GM12878 (cell line): Measurements from ENCODE around the gene VDR. TPM values are rescaled to one million over a fixed set of nuclear protein-coding genes. Genes with fewer than 3 reads are reported as not detected.

ENCODE experiments used
- ATAC-seq: fragments of 200-7000 bp; cut with Tn5 transposase; 3 replicates; pipeline ENCODE4 v1.9.1; 2020; ENCODE audit warnings: mild to moderate bottlenecking, moderate library complexity
- BruUV-seq: library from RNA; stranded (reverse); fragments of 400-500 nt; replicated peaks from 2 replicates; lab custom pipeline; 2021; lab: Mats Ljungman, UMichigan
- CTCF ChIA-PET: fragments of 300-600 bp; sonication (Branson Sonifier 250); formaldehyde crosslinking; extraction: SDS; loops from one replicate; lab custom pipeline; 2021; ENCODE audit warnings: inconsistent platforms; lab: Yijun Ruan, JAX
- POLR2A ChIA-PET: fragments of 350-600 bp; formaldehyde crosslinking; extraction: SDS; loops from one replicate; lab custom pipeline; 2021; ENCODE audit warnings: inconsistent platforms; lab: Charles Lee
- RAD21 ChIA-PET: fragments of 300-600 bp; sonication (Branson Sonifier 250); formaldehyde crosslinking; loops from one replicate; lab custom pipeline; 2023; ENCODE audit warnings: antibody characterized with exemption; ENCODE audit not compliant: unreplicated experiment; lab: Charles Lee
- SMC1A ChIA-PET: fragments of 300-600 bp; sonication (Branson Sonifier 250); formaldehyde crosslinking; loops from one replicate; lab custom pipeline; 2023; ENCODE audit not compliant: unreplicated experiment, uncharacterized antibody; lab: Charles Lee
- DNase-seq: peaks from one replicate; pipeline ENCODE4 v3.0.0-alpha.2; 2011; ENCODE audit warnings: low read depth, low spot score
- FAIRE-seq: peaks from 3 replicates; lab custom pipeline; 2011; peaks lifted over from hg19 to GRCh38; lab: Jason Lieb, UNC
- H2AFZ ChIP-seq: 2 replicates; pipeline ENCODE4 v1.6.0; 2011; ENCODE audit warnings: low read depth, low read length, control low read depth; ENCODE audit not compliant: control insufficient read depth
- H3K27ac ChIP-seq: 2 replicates; pipeline ENCODE4 v1.5.1; 2011; ENCODE audit warnings: control low read depth; ENCODE audit not compliant: control insufficient read depth, insufficient read depth
- H3K27me3 ChIP-seq, 2 experiments: replicated peaks in 1 of 2; 2 replicates each; pipeline versions ENCODE4 v1.6.0 to v1.6.1; 2011; ENCODE audit warnings: low read length in 1 of 2; ENCODE audit not compliant: control insufficient read depth in 2 of 2, insufficient read depth in 2 of 2
- H3K36me3 ChIP-seq, 2 experiments: 2 replicates each; pipeline ENCODE4 v1.5.1; 2011; ENCODE audit warnings: low read length in 1 of 2; ENCODE audit not compliant: control insufficient read depth in 2 of 2, insufficient read depth in 2 of 2
- H3K4me1 ChIP-seq: 2 replicates; pipeline ENCODE4 v1.6.1; 2011; ENCODE audit warnings: mild to moderate bottlenecking, low read length, moderate library complexity, mixed read lengths; ENCODE audit not compliant: control insufficient read depth, insufficient read depth
- H3K4me2 ChIP-seq: 2 replicates; pipeline ENCODE4 v1.6.0; 2011; ENCODE audit warnings: control low read depth; ENCODE audit not compliant: control insufficient read depth, insufficient read depth
- H3K4me3 ChIP-seq: fragments of 200-600 bp; sonication (generic); 2 replicates; pipeline ENCODE4 v1.5.1; 2016
- H3K79me2 ChIP-seq: 2 replicates; pipeline ENCODE4 v1.6.0; 2011; ENCODE audit warnings: low read length; ENCODE audit not compliant: control insufficient read depth, insufficient read depth
- H3K9ac ChIP-seq: 2 replicates; pipeline ENCODE4 v1.8.0; 2011; ENCODE audit warnings: low read length, control low read depth, mixed read lengths; ENCODE audit not compliant: control insufficient read depth, insufficient read depth
- H3K9me3 ChIP-seq: replicated peaks from 3 replicates; pipeline ENCODE4 v1.5.1; 2011; ENCODE audit warnings: mild to moderate bottlenecking, low read length; ENCODE audit not compliant: control insufficient read depth, insufficient read depth
- H4K20me1 ChIP-seq: 2 replicates; pipeline ENCODE4 v1.6.0; 2011; ENCODE audit not compliant: control insufficient read depth, insufficient read depth
- BRCA1 ChIP-seq: IDR thresholded peaks from 2 replicates; pipeline ENCODE4 v1.6.1; 2011; ENCODE audit warnings: low read depth, low read length, improper control_type of control experiment
- CHD1 ChIP-seq: IDR thresholded peaks from 2 replicates; pipeline ENCODE4 v1.6.1; 2012; ENCODE audit warnings: low read depth, low read length, improper control_type of control experiment
- E4F1 ChIP-seq: fragments of 450-650 bp; IDR thresholded peaks from 2 replicates; pipeline ENCODE4 v1.6.1; 2018; ENCODE audit warnings: borderline replicate concordance, mild to moderate bottlenecking; ENCODE audit not compliant: partially characterized antibody
- MAX ChIP-seq: IDR thresholded peaks from 2 replicates; pipeline ENCODE4 v1.6.1; 2012; ENCODE audit warnings: low read depth, low read length, improper control_type of control experiment
- MYC ChIP-seq: IDR thresholded peaks from 2 replicates; pipeline ENCODE4 v1.6.1; 2011; ENCODE audit warnings: mild to moderate bottlenecking, low read length, moderate library complexity, inconsistent platforms; ENCODE audit not compliant: insufficient read depth, insufficient replicate concordance, insufficient read length, severe bottlenecking
- PAX5 ChIP-seq: IDR thresholded peaks from 2 replicates; pipeline ENCODE4 v1.6.1; 2011; ENCODE audit warnings: low read depth, low read length, borderline replicate concordance
- POLR2AphosphoS5 ChIP-seq: IDR thresholded peaks from 2 replicates; pipeline ENCODE4 v1.6.1; 2011; ENCODE audit warnings: mild to moderate bottlenecking, low read length, inconsistent platforms
- SMAD1 ChIP-seq: fragments of 450-650 bp; IDR thresholded peaks from 2 replicates; pipeline ENCODE4 v1.6.1; 2018; ENCODE audit warnings: mild to moderate bottlenecking, low read depth; ENCODE audit not compliant: partially characterized antibody
- ZNF592 ChIP-seq: fragments of 450-650 bp; IDR thresholded peaks from 2 replicates; pipeline ENCODE4 v1.6.1; 2017; ENCODE audit warnings: mild to moderate bottlenecking, moderate library complexity
- whole genome bisulfite sequencing: methylation state at CpG from one replicate; pipeline ENCODE4 v1.1.6; 2016; ENCODE audit warnings: low lambda C conversion rate; ENCODE audit not compliant: insufficient replicate concordance, insufficient coverage; ENCODE audit errors: missing lambda C conversion rate; 5-methylcytosine and 5-hydroxymethylcytosine counted together
- in situ Hi-C: fragments of 300-500 bp; cut with MboI; formaldehyde crosslinking; loops from 9 replicates; pipeline ENCODE4 v1.14.3; 2018; ENCODE audit warnings: mixed read lengths
- intact Hi-C: fragments of 100-400 bp; cut with micrococcal nuclease; formaldehyde crosslinking; loops from one replicate; pipeline ENCODE4 v1.14.2; 2022; ENCODE audit not compliant: unreplicated experiment
- polyA plus RNA-seq, 11 experiments: library from polyadenylated mRNA; depleted of rRNA in 4 of 11; unstranded in 6 of 11; stranded (reverse) in 5 of 11; fragments of >200 nt; fragmentation: Nextera tagmentation in 4 of 11; fragmentation: Illumina TruSeq in 1 of 11; extraction: Ambion mirVana in 4 of 11; extraction: Trizol in 1 of 11; gene quantifications; 1 replicate in 1 of 11; 2 replicates in 10 of 11; pipeline versions ENCODE4 v1.2.1 to v1.2.3, GENCODE V29; 2011 to 2016; ENCODE audit warnings: inconsistent platforms in 2 of 11, missing spikeins in 2 of 11, low read depth in 1 of 11
- total RNA-seq, 4 experiments: library from RNA; depleted of rRNA in 3 of 4; stranded (reverse); fragments of >200 nt in 3 of 4; fragmentation: Illumina TruSeq in 1 of 4; extraction: Trizol in 1 of 4; gene quantifications; 2 replicates each; pipeline versions ENCODE4 v1.2.1 to v1.2.3, GENCODE V29; 2013 to 2021

Gene VDR
- total and polyA plus RNA-seq, 10 of the 15 experiments (the other 5 are each of a cell fraction or from before 2014, with no cell fraction given): 0.27 to 7.9 (median 3.0) TPM

- TF ChIP-seq MAX (peak; percentile 42; the same call in 1 of the 2 replicates), POLR2AphosphoS5 (no peak)
Measured at GRCh38 chr12:47808050-47808449, 96.7 kb downstream of the VDR start (continued).

- intact Hi-C loops: no loop called here
- no peaks in the 10 kb centered on the region for H4K20me1 ChIP-seq
- no peak overlapping the region for H3K4me3 ChIP-seq
- no peak for ATAC-seq
- peaks cover 64% of the 10 kb centered on the region for H3K4me1 ChIP-seq
- ChIA-PET CTCF (interaction anchor here (0.7 to 8.8 kb wide), 11 partner anchors 9 to 919 kb away, joined by 3 to 85 read pairs (median 13); no protein-coding TSS in a partner anchor), SMC1A (interaction anchor here (0.6 to 3.1 kb wide), 14 partner anchors 9 to 601 kb away, joined by 3 to 14 read pairs (median 4); no protein-coding TSS in a partner anchor), POLR2A (interaction anchor here (1.0 to 2.3 kb wide), 5 partner anchors 24 to 76 kb away, joined by 3 to 11 read pairs (median 6); no protein-coding TSS in a partner anchor), RAD21 (interaction anchor here (1.4 to 9.0 kb wide), 7 partner anchors 10 to 79 kb away, joined by 3 to 202 read pairs (median 5); partner anchors contain the start of gene HDAC7)
- H3K36me3 ChIP-seq: no peaks in the 10 kb centered on the region; a peak in 1 of 4 replicates
- no peak overlapping the region for H3K9ac ChIP-seq
- no peaks in the 10 kb centered on the region; a peak in 2 of 4 replicates for H3K27me3 ChIP-seq
- H3K9me3 ChIP-seq: no peaks in the 10 kb centered on the region
- no peak overlapping the region for H3K4me2 ChIP-seq
- no TSS peak for BruUV-seq
- 79% methylated on average over 5 of the region's 5 CpGs for WGBS
- TF ChIP-seq PAX5: no peak
- TF ChIP-seq MYC: no peak
- no peak for TF ChIP-seq CHD1
- no peak for TF ChIP-seq BRCA1
- no peak for TF ChIP-seq E4F1
- TF ChIP-seq ZNF592: no peak
- TF ChIP-seq SMAD1: no peak
- TF ChIP-seq, all 136 proteins: peak for 0
- peaks cover 10% of the 10 kb centered on the region for H3K79me2 ChIP-seq
- H3K27ac ChIP-seq: no peak overlapping the region
- DNase-seq: no peak
- no peak for FAIRE-seq
- no peak overlapping the region for H2AFZ ChIP-seq
- in situ Hi-C loops: no loop called here
Measured at GRCh38 chr12:47807338-47807737, 97.5 kb downstream of the VDR start.
